ENCODE measurements around the gene RASA3.

RASA3 gene

DNA sequence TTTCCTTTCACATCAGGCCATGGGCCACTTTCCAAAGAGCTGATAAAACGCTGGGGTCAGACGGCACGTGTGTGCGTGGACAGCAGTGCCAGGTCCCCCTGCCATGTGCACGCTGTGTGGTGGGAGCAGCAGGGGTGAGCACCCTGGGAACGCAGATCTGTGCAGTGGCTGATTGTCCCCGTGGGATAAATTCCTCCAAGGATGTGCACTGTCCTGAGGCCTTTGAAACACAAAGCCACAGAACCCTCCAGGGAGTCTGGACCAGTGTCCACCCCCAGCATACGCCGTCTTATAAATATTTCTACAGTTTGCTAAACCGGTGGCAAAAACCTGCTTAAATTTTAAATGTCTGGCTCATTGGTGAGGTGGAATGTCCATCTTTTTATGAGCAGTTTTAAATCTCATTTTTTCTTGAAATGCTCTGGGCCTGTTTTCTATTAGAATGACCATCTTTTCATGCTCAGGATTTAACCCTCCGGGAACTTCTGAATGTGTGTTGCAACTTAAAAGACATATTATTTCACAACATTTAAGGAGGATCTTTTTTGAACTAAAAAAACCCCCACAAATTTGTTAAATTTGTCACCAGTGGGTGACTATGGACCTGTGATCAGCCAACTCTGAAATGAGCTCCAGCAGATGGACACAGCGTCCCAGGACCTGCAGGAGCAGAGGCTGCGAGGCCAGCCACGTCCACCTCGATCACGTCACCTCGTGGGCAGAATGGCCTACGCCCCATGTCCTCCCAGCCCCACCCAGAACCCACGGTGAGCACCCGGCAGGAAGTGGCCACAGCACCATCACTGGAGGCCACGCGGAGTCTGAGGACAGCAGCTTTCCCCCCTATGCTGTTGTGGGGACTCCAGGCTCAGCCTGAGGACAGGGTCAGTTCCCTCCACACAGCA lies 68.6 kb downstream of the RASA3 start:
- DNase-seq, result peak; percentile 87 to 93 (median 90)

DNA sequence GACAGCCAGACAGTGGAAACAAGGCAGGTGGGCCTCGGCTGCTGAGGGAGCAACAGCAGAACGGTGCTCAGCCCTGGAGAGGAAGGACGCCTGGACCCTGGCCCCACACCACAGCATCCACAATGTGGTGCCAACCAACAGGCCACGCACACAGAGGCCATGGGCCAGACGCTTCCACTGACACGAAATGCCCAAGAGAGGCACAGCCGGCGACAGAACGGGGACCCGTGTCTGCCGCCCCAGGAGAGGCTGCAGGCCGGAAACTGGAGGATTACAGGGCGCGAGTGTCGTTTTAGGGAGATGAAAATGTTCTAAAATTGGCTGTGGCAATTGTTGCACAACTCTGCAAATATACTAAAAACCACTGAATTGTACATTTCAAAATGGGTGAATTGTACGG lies 69.7 kb downstream of the RASA3 start:
- peak; percentile 41 to 51 (median 46) for DNase-seq

DNA sequence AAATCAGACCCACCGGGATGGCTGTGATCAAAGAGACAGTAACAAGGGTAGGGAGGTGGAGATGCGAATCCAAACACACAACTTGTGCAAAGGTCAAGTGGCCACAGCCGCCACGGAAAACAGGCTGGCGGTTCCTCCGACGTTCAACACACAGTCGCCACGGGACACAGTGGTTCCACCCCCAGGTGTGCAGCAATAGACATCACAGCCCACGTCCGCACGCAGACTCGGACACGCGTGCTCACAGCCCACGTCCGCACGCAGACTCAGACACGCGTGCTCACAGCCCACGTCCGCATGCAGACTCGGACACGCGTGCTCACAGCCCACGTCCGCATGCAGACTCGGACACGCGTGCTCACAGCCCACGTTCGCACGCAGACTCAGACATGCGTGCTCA lies 70.1 kb downstream of the RASA3 start:
- DNase-seq, result no peak

GRCh38 chr13:114061744-114062143 lies 70.7 kb downstream of the RASA3 start:
- no peak for DNase-seq

DNA sequence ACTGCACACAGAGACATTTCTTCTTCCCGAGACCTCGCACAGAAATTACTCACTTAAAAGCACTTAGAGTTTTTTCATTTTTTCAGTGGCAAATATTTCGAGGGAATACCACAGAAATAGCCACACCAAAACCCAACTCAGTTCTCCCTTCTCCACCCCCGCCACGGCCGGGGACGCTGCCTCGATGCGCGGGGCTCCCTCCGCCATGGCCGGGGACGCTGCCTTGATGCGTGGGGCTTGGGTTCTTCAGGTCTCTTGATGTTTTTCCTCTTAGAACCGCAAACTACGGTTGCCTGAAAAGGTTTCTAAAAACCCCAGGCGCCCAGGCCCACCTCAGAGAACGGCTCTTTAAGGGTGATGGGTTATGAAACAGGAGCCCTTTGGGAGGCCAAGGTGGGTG lies 71.4 kb downstream of the RASA3 start:
- no peak for DNase-seq

DNA sequence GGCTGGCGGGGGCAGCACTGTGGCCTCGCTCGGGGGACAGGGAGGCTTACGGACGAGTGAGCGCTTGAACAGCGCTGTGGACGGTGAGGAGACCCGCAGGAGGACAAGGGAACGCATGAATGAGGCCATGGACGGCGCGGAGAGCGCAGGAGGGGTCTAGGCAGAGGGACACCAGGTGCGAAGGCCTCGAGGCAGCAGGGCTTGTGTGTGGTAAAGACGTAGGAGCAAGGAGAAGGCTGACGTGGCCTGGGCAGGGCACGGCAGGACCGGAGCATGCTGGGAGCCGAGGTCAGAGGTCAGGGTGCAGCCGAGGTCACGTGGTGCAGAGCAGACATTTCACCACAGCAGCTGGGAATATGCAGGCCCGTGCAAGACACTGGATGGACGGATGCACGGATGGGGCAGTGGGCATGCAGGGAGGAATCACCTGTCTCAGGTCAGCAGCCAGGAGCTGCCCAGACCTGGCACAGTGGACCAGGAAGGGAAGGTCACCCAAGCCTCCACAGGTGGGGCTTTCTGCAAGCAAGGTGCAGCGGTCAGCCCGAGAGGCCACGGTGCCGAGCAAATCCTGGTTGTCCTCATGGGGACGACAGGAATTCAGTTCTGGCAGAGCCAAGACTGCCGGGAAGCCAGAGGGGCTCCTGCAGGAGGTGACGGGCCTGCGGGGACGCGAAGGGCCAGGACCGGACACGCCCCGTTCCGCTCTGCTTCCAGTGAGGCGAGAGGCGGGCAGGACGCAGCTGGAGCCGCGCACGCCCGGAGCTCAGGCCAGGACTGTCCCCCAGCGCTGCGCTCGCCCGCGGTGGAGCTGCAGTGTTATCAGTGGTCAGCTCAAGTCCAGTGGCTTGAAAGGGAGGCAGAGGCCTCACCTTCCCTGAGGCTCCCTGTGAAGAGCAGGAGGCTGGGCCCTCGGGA lies 72.2 kb downstream of the RASA3 start:
- no peak for DNase-seq

DNA sequence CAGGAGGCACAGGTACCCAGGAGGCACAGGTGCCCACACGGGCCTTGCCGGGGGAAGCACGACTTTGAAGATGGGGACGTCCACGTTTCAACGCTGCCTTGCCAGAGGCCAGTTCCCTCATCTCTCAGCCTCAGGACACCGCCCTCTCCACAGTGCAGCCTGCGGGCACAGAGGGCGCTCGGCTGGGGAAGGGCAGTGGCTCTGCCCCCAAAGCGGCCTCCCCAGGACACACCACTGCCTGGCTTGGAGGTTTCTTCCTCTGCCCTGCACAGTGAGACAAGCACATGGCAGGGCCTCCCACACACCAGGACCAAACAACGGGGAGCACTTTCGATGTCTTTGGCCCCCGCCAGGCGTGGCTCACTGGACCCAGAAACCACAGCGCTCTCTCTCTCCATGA lies 73.0 kb downstream of the RASA3 start:
- no peak for DNase-seq

GRCh38 chr13:114058051-114058867 lies 74.2 kb downstream of the RASA3 start:
- DNase-seq, result peak; percentile 46 to 58 (median 52)

DNA sequence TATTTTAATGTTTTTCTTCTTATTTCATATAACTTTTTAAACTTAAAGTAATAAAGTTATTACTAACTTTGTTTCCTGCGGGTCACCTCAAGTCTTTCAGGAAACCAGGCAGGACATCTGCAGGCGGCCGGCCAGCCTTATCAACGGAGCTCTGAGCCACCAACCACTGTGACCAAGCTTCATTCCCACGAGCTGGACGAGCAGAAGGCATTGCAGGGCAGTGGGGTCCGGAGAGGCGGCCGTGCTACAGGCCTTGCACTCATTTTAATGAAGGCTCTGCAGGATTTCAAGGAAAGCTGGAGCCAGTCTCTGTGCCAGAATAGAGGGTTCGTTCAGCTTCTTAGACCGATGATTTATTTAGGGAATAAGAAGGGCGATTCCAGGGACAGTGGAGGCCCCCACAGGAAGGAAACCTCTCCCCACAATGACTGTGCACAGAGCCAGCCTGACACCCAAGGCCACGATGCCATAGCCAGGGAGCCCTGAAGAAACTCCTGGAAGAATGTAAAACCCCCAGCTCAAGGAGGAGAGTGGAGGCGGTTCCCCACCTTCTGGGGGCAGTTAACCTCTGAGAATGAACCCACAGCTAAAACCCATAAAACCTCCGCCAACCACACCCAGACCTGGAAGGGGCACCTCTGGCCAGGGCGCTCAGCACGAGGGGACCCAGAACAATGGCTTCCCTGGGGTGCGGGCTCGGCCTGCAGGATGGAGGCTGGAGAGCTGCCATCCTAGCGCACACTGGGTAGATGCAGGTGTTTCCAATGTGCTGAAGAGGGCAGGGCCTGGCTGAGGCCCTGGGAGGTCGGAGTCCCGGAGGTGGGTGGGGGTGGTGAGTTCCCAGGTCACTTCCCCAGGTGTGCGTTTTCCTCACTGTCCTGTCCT lies 75.0 kb downstream of the RASA3 start:
- DNase-seq, result peak; percentile 31 to 47 (median 40)

GRCh38 chr13:114056205-114057013 lies 76.0 kb downstream of the RASA3 start:
- no peak for DNase-seq

- DNase-seq, result no peak
These were observed 76.7 kb downstream of the RASA3 start for GRCh38 chr13:114055766-114056165.

- DNase-seq, result no peak
These were observed 77.5 kb downstream of the RASA3 start for GRCh38 chr13:114054830-114055439.

DNA sequence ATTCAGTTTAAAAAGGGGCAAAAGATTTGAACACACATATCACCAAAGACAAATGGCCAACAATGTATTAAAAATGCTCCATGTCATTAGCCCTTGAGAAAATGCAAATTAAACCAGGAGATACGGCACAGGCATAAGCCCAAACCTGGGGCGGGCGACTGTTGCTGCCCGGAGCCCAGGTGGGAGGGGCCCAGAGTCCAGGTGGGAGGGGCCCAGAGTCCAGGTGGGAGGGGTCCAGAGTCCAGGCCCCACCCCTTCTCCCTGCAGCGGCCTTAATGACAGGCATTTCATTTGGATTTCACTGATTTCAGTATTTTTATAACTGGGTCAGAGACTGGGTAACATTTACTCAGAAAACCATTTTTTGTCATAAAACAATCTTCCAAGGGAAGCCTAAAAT lies 78.2 kb downstream of the RASA3 start:
- DNase-seq, result no peak

DNA sequence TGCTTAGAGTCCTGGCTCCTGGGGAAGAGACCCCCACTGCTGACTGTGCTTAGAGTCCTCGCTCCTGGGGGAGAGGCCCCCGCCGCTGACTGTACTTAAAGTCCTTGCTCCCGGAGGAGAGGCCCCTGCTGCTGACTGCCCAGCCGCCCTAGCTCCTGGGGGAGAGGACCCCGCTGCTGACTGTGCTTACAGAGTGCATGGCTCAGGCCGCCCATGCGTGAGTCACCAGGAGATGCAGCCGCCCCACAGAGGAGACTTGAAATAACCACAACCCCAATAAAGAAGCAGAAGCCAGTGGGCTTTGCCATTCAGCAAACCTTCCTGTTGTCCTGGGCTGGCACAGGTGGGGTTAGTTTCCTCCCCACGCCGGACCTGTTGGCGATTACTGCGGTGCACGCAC lies 79.4 kb downstream of the RASA3 start:
- DNase-seq, result peak; percentile 78 to 80 (median 78)

DNA sequence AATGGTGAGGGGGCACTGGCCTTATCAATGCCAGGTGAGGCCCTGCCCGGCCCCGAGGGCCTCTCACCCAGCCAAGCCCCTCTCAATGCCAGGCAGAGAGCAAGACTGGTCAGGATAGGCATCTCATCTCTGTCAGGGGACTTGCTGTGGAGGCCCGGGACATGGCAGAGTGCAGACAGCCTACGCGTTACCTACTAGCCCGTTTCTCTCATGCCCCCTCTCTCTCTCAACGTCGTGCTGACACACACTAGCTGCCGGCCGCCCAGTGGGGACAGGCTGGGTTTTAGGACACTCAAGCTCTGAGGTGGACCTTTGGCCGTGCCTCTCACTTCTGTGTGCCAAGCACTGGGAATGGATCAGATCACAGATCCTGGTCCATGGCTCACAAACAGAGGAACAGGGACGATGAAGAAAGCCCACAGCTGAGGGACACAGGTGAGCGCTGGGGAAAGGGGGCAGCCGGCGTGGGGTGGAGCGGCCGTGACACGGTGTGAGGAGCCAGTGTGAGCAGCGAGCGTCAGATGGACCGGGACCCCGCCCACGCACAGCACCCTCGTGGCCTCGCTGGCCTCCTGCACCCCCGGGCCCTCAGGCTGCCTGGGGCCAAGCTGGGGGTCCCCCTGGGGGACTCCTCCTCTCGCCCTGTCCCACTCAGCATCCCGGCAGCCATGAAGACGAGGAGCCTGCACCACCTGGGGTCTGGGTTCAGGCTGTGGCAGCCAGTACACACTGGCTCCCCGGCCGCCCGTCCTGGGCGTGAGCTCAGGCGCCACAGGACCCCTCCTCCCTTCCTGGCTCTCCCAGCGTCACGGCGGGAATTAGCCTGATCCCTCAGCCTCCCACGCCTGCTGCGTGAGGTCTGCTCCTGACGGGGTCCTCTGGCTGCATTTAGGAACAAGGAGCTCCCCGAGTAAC lies 81.6 kb downstream of the RASA3 start:
- DNase-seq, result no peak

- no peak for DNase-seq
These were observed 82.8 kb downstream of the RASA3 start for GRCh38 chr13:114049626-114050101.

DNA sequence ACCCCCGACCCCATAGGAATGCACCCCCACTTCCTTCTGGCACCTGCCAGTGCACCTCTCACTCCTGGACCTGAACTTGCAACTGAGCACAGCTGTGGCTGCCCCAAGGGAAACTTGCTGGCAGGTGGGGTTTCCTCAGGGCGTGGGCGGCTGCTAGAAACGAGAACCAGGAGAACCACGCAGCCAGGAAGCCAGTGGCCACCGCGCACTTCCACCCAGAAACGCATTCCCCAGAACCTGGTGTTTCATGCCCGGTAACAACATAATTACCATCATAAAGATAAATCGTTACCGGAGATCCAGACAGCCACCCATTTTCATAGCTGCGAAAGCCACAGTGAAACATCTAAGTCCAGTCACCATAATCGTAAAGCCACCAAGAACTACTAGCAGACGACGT lies 83.4 kb downstream of the RASA3 start:
- peak; percentile 73 to 83 (median 76) for DNase-seq

GRCh38 chr13:114048443-114048842 lies 84.0 kb downstream of the RASA3 start:
- no peak for DNase-seq

DNA sequence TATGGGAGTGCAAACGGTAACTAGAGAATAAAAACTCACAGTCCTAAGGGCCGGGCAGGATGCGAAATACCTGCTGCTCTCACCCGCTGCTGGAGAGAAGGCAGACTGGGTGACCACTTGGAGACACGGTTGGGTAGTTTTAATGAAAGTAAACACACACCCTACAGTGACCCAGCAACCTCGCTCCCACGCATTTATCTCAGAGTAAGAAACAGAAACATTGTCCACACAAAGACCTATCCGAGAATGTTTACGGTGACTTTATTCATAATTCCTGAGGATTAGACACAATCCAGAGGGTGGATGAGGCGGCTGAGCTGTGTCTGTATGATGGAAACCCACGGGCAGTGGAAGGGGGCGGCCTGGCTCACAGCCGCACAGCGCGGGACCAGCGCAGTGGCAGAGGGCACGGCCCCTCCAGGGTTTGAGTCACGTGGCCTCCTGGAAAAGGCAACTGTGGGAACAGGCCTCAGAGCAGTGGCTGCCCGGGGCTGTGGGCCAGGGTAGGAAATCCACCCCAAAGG lies 85.0 kb downstream of the RASA3 start:
- DNase-seq, result no peak
